ENCODE data around the gene ZNF107. TPM values are rescaled to one million over a fixed set of nuclear protein-coding genes. Genes with fewer than 3 reads are reported as not detected.
"Not testable (repeated sequence)": the region's sequence is repeated elsewhere in the genome, so short reads cannot be mapped to it uniquely, and the experiment has no call there.

ZNF107 gene
- total RNA-seq, 1 donor from 2014 or later: 2.4 TPM

DNA sequence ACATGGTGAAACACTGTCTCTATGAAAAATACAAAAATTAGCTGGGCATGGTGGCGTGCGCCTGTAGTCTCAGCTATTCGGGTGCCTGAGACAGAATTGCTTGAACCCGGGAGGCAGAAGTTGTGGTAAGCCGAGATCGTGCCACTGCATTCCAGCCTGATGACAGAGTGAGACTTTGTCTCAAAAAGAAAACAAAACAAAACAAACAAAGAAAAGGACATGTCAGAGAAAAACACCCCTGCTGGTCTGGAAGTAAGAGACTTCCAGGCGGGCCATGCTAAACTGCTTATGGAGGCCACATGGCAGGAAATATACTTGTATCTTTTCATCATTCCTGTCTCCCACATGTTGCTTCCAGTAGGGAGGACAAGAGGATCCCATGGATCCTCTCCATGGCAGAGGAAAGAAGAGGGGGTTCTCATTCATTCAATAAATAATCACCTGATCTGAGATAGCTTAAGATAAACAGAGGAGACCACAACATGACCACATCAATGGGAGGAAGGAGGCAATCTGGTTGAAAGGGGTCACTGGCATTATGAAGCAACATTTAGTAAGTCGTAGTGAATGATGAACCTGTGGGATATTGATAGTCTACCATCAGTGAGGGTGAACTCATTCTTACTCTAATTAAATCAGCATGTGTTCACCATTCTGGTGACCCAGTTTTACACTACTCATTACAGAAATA lies 67.8 kb downstream of the ZNF107 start:
- no peak for DNase-seq (ENCODE audit: low read depth in 2 of 2)

- DNase-seq (ENCODE audit: low read depth in 2 of 2): no peak
These were observed 70.6 kb downstream of the ZNF107 start for GRCh38 chr7:64736575-64736974.

DNA sequence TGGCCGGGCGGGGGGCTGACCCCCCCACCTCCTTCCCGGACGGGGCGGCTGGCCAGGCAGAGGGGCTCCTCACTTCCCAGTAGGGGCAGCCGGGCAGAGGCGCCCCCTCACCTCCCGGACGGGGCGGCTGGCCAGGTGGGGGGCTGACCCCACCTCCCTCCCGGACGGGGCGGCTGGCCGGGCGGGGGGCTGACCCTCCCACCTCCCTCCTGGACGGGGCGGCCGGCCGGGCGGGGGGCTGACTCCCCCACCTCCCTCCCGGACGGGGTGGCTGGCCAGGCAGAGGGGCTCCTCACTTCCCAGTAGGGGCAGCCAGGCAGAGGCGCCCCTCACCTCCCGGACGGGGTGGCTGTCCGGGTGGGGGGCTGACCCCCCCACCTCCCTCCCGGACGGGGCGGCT lies 72.5 kb downstream of the ZNF107 start:
- DNase-seq (ENCODE audit: low read depth in 2 of 2): not testable (repeated sequence)

DNA sequence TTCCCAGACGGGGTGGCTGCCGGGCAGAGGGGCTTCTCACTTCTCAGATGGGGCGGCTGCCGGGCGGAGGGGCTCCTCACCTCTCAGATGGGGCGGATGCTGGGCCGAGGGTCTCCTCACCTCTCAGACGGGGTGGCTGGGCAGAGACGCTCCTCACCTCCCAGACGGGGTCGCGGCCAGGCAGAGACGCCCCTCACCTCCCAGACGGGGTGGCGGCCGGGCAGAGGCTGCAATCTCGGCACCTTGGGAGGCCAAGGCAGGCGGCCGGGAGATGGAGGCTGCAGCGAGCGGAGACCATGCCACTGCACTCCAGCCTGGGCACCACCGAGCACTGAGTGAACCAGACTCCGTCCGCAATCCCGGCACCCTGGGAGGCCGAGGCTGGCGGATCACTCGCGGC lies 73.0 kb downstream of the ZNF107 start:
- DNase-seq (ENCODE audit: low read depth in 2 of 2): not testable (repeated sequence)

GRCh38 chr7:64744680-64745079 lies 78.7 kb downstream of the ZNF107 start:
- no peak for DNase-seq (ENCODE audit: low read depth in 2 of 2)

GRCh38 chr7:64747802-64748201 lies 81.9 kb downstream of the ZNF107 start:
- DNase-seq (ENCODE audit: low read depth in 2 of 2): no peak

DNA sequence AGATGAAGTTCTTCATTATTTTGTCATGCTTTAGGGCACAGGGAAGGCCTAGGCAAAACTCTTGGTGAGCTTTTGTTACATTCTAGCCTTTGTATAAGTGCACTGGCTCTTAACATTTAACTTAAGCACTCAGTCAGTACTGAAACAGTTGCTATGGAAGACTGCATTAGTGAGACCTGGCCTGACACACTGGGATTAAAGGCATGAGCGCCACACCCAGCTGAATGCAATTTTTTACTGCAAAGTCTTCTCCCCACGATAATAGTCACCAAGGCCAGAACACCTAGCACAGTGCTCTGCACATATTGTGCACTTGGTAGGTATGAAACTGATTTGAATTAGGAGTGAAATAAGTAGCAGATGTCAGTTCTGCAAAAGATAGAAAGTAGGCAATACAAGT lies 87.1 kb downstream of the ZNF107 start:
- DNase-seq (ENCODE audit: low read depth in 2 of 2): no peak

DNA sequence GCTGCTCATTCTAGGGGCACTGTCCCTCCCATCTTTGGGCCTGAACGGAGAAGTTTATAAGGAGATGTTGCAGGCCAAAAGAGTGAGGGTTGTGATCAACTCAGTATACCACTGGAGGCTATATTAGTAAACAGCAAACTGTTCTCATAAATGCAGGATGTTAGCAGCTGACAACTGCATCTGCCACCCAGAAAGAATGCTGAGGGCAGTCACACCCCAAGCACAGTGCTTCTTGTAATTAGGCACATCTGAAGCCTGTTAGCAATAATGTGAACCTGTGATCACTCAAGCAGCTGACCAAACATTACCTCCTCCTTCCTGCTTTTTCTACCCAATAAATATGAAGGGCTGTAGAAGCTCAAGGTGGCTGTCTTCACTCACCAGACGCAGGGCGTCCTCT lies 89.9 kb downstream of the ZNF107 start:
- no peak for DNase-seq (ENCODE audit: low read depth in 2 of 2)

- DNase-seq (ENCODE audit: low read depth in 2 of 2): no peak
These were observed 92.2 kb downstream of the ZNF107 start for GRCh38 chr7:64758151-64758550.

Other genes starting within 250 kb of the ZNF107 start
- 5.9 and 13.5 TPM in 2 replicates for gene ZNF680, start 103.1 kb upstream of the ZNF107 start, total RNA-seq
- gene ZNF138, start 128.3 kb downstream of the ZNF107 start, total RNA-seq: 2.6 and 4.4 TPM in 2 replicates
- 4.1 and 13.7 TPM in 2 replicates for gene ZNF273, start 237.1 kb downstream of the ZNF107 start, total RNA-seq